Subcutaneous abdominal adipose tissue (tissue), 5 donors: Measurements from ENCODE around the gene OPCML.

Experiments
- H3K27ac ChIP-seq: one replicate; pipeline ENCODE4 v1.7.0; 2013; ENCODE audit warnings: low read depth, mild to moderate bottlenecking, inconsistent platforms, low read length, moderate library complexity
- H3K27me3 ChIP-seq, 5 donors: one replicate each; pipeline ENCODE4 v1.7.0; 2013; ENCODE audit warnings: low read length in 5 of 5, inconsistent platforms in 1 of 5; ENCODE audit not compliant: control insufficient read depth in 5 of 5, insufficient read depth in 4 of 5
- H3K36me3 ChIP-seq, 5 donors: one replicate each; pipeline ENCODE4 v1.7.0; 2013; ENCODE audit warnings: low read length in 5 of 5; ENCODE audit not compliant: control insufficient read depth in 5 of 5, insufficient read depth in 5 of 5
- H3K4me1 ChIP-seq, 5 donors: one replicate each; pipeline ENCODE4 v1.7.0; 2013; ENCODE audit warnings: low read length in 5 of 5, mild to moderate bottlenecking in 3 of 5, moderate library complexity in 1 of 5; ENCODE audit not compliant: control insufficient read depth in 5 of 5, insufficient read depth in 5 of 5
- H3K4me3 ChIP-seq, 5 donors: one replicate each; pipeline ENCODE4 v1.7.0; 2013; ENCODE audit warnings: low read length in 5 of 5, low read depth in 1 of 5
- H3K9ac ChIP-seq, 5 donors: one replicate each; pipeline ENCODE4 v1.7.0; 2013; ENCODE audit warnings: low read length in 5 of 5, mild to moderate bottlenecking in 4 of 5, moderate library complexity in 3 of 5
- H3K9me3 ChIP-seq, 5 donors: one replicate each; pipeline ENCODE4 v1.7.0; 2013; ENCODE audit warnings: low read length in 5 of 5; ENCODE audit not compliant: control insufficient read depth in 5 of 5
- donor health status: healthy.
- donor health status: healthy.
- donor health status: healthy.
- donor health status: healthy.
- donor health status: healthy.

OPCML gene

GRCh38 chr11:132590554-132590953 lies 941.7 kb downstream of the OPCML start:
- H3K9ac ChIP-seq = no peak overlapping the region
- H3K9me3 ChIP-seq = no peaks in the 10 kb centered on the region
- no peaks in the 10 kb centered on the region for H3K27me3 ChIP-seq
- H3K4me3 ChIP-seq = no peak overlapping the region
- no peak overlapping the region for H3K27ac ChIP-seq
- no peaks in the 10 kb centered on the region for H3K36me3 ChIP-seq
- peaks cover 0 to 24% (median 4%) of the 10 kb centered on the region in 5 donors for H3K4me1 ChIP-seq

- Histone ChIP-seq H3K9ac (no peak overlapping the region), H3K4me3 (no peak overlapping the region), H3K27ac (no peak overlapping the region), H3K27me3 (no peaks in the 10 kb centered on the region), H3K36me3 (no peaks in the 10 kb centered on the region), H3K9me3 (no peaks in the 10 kb centered on the region), H3K4me1 (peaks cover 0 to 20% (median 4%) of the 10 kb centered on the region in 5 donors)
Measured at GRCh38 chr11:132589791-132590190, 942.5 kb downstream of the OPCML start.

DNA sequence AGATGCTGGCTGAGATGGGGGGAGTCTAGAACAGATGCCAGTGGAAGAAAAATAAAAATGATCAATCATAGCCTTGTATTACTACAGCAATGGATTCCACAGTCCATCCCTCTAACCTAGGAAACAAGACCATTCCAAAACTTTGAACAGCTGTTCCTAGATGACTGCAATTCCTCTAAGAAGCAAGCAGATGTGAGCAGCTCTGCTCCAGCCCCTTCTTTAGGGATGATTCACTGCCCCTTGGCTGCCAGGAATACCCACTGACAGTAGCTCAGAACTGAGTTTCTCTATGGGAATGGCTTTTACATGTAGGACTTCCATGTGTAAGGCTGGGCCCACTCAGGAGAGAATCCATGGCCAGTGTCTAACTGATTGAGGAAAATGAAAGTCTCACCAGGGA lies 943.9 kb downstream of the OPCML start:
- no peaks in the 10 kb centered on the region for H3K36me3 ChIP-seq
- H3K4me1 ChIP-seq = peaks cover 0 to 18% (median 4%) of the 10 kb centered on the region in 5 donors
- no peaks in the 10 kb centered on the region for H3K9me3 ChIP-seq
- no peaks in the 10 kb centered on the region for H3K27me3 ChIP-seq
- H3K27ac ChIP-seq = no peak overlapping the region
- H3K9ac ChIP-seq = no peak overlapping the region
- H3K4me3 ChIP-seq = no peak overlapping the region

GRCh38 chr11:132587716-132588115 lies 944.6 kb downstream of the OPCML start:
- H3K4me1 ChIP-seq = peaks cover 0 to 12% (median 4%) of the 10 kb centered on the region in 5 donors
- H3K4me3 ChIP-seq = no peak overlapping the region
- H3K27me3 ChIP-seq = no peaks in the 10 kb centered on the region
- no peak overlapping the region for H3K9ac ChIP-seq
- no peaks in the 10 kb centered on the region for H3K36me3 ChIP-seq
- no peaks in the 10 kb centered on the region for H3K9me3 ChIP-seq
- no peak overlapping the region for H3K27ac ChIP-seq

DNA sequence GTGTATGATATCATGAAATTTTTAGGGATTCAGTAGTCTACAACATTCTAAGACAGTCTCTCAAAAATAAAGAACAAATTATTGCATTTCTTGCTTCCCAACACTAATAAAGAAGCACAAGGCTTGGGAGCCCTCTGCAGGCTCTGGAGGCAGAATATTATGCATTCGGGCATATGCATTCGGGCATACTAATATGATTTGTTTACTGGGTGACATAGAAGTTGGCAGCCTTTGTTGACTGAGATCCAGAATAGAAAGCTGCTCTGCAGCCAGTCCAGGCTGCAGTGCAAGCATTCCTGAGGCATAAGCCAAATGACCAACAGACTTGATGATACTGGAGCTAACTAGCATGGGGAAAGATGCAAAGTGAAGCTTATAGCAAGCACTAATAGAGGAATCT lies 945.5 kb downstream of the OPCML start:
- Histone ChIP-seq H3K36me3 (no peaks in the 10 kb centered on the region), H3K4me1 (peaks cover 0 to 12% (median 4%) of the 10 kb centered on the region in 5 donors), H3K9me3 (no peaks in the 10 kb centered on the region), H3K9ac (no peak overlapping the region), H3K27me3 (no peaks in the 10 kb centered on the region), H3K4me3 (no peak overlapping the region), H3K27ac (no peak overlapping the region)

- no peaks in the 10 kb centered on the region for H3K4me1 ChIP-seq
- no peaks in the 10 kb centered on the region for H3K27me3 ChIP-seq
- no peak overlapping the region for H3K27ac ChIP-seq
- H3K9me3 ChIP-seq = peaks cover 0 to 3% (median 0%) of the 10 kb centered on the region in 5 donors
- H3K9ac ChIP-seq = no peak overlapping the region
- H3K4me3 ChIP-seq = no peak overlapping the region
- H3K36me3 ChIP-seq = no peaks in the 10 kb centered on the region
Measured at GRCh38 chr11:132579634-132580327, 952.5 kb downstream of the OPCML start.

DNA sequence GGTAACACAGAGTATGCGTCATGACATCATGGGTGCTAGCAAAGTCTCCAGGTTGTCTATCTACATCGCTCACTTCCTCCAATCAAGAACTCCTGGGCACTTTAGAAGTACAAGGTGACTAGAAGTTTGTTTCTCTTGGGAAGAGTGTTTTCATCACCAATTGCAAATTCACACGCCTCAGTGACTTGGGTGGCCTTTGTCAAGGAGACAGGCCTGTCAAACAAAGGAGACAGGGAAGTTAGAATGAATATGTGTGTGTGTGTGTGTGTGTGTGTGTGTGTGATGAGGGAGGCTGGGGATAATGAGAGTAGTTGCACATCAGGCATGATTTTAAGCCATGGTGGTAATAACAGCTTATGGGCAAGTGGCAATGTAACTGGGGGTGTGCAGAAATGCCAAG lies 953.2 kb downstream of the OPCML start:
- Histone ChIP-seq H3K36me3 (no peaks in the 10 kb centered on the region), H3K27me3 (no peaks in the 10 kb centered on the region), H3K9ac (no peak overlapping the region), H3K4me1 (no peaks in the 10 kb centered on the region), H3K4me3 (no peak overlapping the region), H3K27ac (no peak overlapping the region), H3K9me3 (peaks cover 0 to 3% (median 0%) of the 10 kb centered on the region in 5 donors)

GRCh38 chr11:132578580-132578979 lies 953.7 kb downstream of the OPCML start:
- Histone ChIP-seq H3K9me3 (peaks cover 0 to 3% (median 0%) of the 10 kb centered on the region in 5 donors), H3K27ac (no peak overlapping the region), H3K27me3 (no peaks in the 10 kb centered on the region), H3K9ac (no peak overlapping the region), H3K36me3 (no peaks in the 10 kb centered on the region), H3K4me1 (no peaks in the 10 kb centered on the region), H3K4me3 (no peak overlapping the region)

- no peaks in the 10 kb centered on the region for H3K36me3 ChIP-seq
- peaks cover 0 to 3% (median 3%) of the 10 kb centered on the region in 5 donors for H3K9me3 ChIP-seq
- no peak overlapping the region for H3K9ac ChIP-seq
- no peaks in the 10 kb centered on the region for H3K27me3 ChIP-seq
- H3K4me1 ChIP-seq = no peaks in the 10 kb centered on the region
- no peak overlapping the region for H3K4me3 ChIP-seq
- no peak overlapping the region for H3K27ac ChIP-seq
Measured at GRCh38 chr11:132576706-132577105, 955.6 kb downstream of the OPCML start.

DNA sequence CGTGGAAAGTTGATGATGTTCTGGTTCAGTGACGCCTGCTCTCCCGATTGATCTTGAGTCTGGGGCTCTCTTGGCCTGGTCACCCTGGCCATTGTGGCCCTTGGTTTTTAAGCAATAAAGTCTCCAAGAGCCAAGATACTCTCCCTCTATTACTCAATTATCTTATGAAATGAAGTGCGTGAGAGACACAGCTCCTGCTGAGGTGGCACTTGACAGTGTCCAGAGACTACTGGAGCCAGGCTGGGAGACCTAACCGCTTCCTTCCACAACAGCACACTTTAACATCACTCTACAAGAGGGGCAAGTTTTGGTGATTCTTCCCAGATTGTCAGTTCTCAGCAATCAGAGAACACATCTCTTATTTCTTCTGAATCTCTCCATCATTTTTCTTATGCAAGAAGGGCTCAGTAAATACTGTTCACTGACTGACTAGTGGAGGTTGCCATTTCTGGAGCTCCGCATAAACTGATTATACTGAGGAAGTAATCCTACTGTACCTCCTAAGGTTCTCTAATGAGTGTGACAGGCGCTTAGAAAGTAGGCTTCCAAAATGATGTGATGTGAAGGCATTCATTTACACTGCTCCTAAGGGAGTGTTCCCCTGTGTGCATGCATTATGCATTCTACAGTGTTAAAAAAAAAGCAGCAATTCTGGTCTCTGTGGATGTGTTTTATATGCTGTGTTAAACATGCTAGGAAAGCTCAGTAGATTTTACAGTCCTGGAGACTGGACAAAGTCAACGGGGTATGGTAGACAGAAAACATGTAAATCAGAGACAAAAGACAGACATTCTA lies 968.0 kb downstream of the OPCML start:
- peaks cover 0 to 3% (median 0%) of the 10 kb centered on the region in 5 donors for H3K4me1 ChIP-seq
- no peak overlapping the region for H3K4me3 ChIP-seq
- H3K27ac ChIP-seq = no peak overlapping the region
- H3K36me3 ChIP-seq = no peaks in the 10 kb centered on the region
- peaks cover 0 to 2% (median 0%) of the 10 kb centered on the region in 5 donors for H3K27me3 ChIP-seq
- H3K9me3 ChIP-seq = peaks cover 0 to 6% (median 5%) of the 10 kb centered on the region in 5 donors
- no peak overlapping the region for H3K9ac ChIP-seq
